OCI-LY1 (cell line): Measurements from ENCODE around the gene COPS4.

Experiments used
- H2AFZ ChIP-seq: fragments of 200-600 bp; sonication (generic), shearing (Covaris generic); 2 replicates; pipeline ENCODE4 v1.6.0; 2014; ENCODE audit warnings: antibody characterized with exemption, mild to moderate bottlenecking, low read length
- H3F3A ChIP-seq: fragments of 200-600 bp; sonication (generic), shearing (Covaris generic); 2 replicates; pipeline ENCODE4 v1.6.0; 2014; ENCODE audit warnings: mild to moderate bottlenecking, antibody characterized with exemption, low read length, moderate library complexity; ENCODE audit not compliant: insufficient read depth
- H3K27ac ChIP-seq: fragments of 200-600 bp; sonication (generic); 2 replicates; pipeline ENCODE4 v1.5.1; 2014; ENCODE audit warnings: low read length, mixed run types, mild to moderate bottlenecking, low read depth; ENCODE audit not compliant: poor library complexity, severe bottlenecking
- H3K27me3 ChIP-seq: fragments of 200-600 bp; sonication (generic); 2 replicates; pipeline ENCODE4 v1.6.0; 2014; ENCODE audit warnings: antibody characterized with exemption, mild to moderate bottlenecking, low read length, moderate library complexity; ENCODE audit not compliant: insufficient read depth
- H3K36me3 ChIP-seq: fragments of 200-600 bp; sonication (generic); 2 replicates; pipeline ENCODE4 v1.6.1; 2014; ENCODE audit warnings: mild to moderate bottlenecking, antibody characterized with exemption, low read length, moderate library complexity, mixed read lengths; ENCODE audit not compliant: insufficient read depth
- H3K4me1 ChIP-seq: fragments of 200-600 bp; sonication (generic); 2 replicates; pipeline ENCODE4 v1.5.1; 2014; ENCODE audit warnings: mild to moderate bottlenecking, low read length, moderate library complexity; ENCODE audit not compliant: insufficient read depth, severe bottlenecking
- H3K4me2 ChIP-seq: fragments of 200-600 bp; sonication (generic), shearing (Covaris generic); 2 replicates; pipeline ENCODE4 v1.6.1; 2014; ENCODE audit warnings: low read length
- H3K4me3 ChIP-seq: fragments of 200-600 bp; sonication (generic); 2 replicates; pipeline ENCODE4 v1.5.1; 2014; ENCODE audit warnings: low read length, low read depth, mild to moderate bottlenecking, mixed read lengths; ENCODE audit not compliant: poor library complexity, severe bottlenecking
- H3K79me2 ChIP-seq: fragments of 200-600 bp; shearing (Covaris generic); 2 replicates; pipeline ENCODE4 v1.6.1; 2016; ENCODE audit warnings: mixed run types, low read length, mixed read lengths; ENCODE audit not compliant: insufficient read depth
- H3K9ac ChIP-seq: fragments of 200-600 bp; sonication (generic), shearing (Covaris generic); 2 replicates; pipeline ENCODE4 v1.6.1; 2014; ENCODE audit warnings: mild to moderate bottlenecking, low read length, mixed read lengths
- H3K9me2 ChIP-seq: fragments of 200-600 bp; sonication (generic), shearing (Covaris generic); 2 replicates; pipeline ENCODE4 v1.6.1; 2014; ENCODE audit warnings: low read depth, mild to moderate bottlenecking, low read length, mixed read lengths
- H3K9me3 ChIP-seq: fragments of 200-600 bp; shearing (Covaris generic); 2 replicates; pipeline ENCODE4 v1.6.1; 2014; ENCODE audit warnings: low read length, mixed read lengths
- H4K20me1 ChIP-seq: fragments of 200-600 bp; sonication (generic), shearing (Covaris generic); 2 replicates; pipeline ENCODE4 v1.6.0; 2016; ENCODE audit warnings: mild to moderate bottlenecking, low read length; ENCODE audit not compliant: insufficient read depth
- EZH2 ChIP-seq: fragments of 200-600 bp; sonication (generic), shearing (Covaris generic); IDR thresholded peaks from 2 replicates; pipeline ENCODE4 v1.8.0; 2017; ENCODE audit warnings: borderline replicate concordance, mixed run types, mild to moderate bottlenecking, antibody characterized with exemption, low read length, moderate library complexity, mixed read lengths
- TF ChIP-seq, protein P1 (sequence below): fragments of 200-600 bp; sonication (generic), shearing (Covaris generic); IDR thresholded peaks from 2 replicates; pipeline ENCODE4 v1.5.1; 2017; ENCODE audit warnings: mild to moderate bottlenecking, antibody characterized with exemption, low read length, moderate library complexity, mixed read lengths

Gene COPS4

DNA sequence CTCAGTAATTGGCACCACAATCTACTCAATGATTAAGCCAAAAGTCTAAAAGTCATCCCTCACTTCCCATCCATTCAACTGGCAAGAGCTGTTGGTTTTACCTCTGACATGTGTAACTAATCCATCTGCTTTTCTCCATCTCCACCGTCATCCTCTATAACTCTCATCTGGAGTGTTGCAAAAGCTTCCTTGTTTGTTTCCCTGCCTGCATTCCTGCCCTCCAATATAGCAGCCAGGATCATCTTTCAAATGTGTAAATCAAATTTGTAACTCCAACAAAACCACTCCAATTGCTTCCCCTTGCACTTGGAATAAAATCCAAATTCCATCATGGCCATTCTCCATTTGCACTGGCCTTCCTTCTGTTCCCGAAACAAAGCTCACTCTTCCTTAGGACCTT lies 83.9 kb downstream of the COPS4 start:
- Histone ChIP-seq H2AFZ (no peak overlapping the region), H4K20me1 (no peaks in the 10 kb centered on the region), H3K9me2 (no peaks in the 10 kb centered on the region), H3F3A (no peaks in the 10 kb centered on the region), H3K27me3 (no peaks in the 10 kb centered on the region; the same call in 1 of the 2 replicates), H3K79me2 (no peaks in the 10 kb centered on the region), H3K9ac (no peak overlapping the region), H3K27ac (no peak overlapping the region), H3K36me3 (no peaks in the 10 kb centered on the region), H3K4me3 (no peak overlapping the region), H3K9me3 (peaks cover 2% of the 10 kb centered on the region; the same call in 1 of the 2 replicates), H3K4me1 (peaks cover 9% of the 10 kb centered on the region), H3K4me2 (no peak overlapping the region)
- TF ChIP-seq, protein P1, sequence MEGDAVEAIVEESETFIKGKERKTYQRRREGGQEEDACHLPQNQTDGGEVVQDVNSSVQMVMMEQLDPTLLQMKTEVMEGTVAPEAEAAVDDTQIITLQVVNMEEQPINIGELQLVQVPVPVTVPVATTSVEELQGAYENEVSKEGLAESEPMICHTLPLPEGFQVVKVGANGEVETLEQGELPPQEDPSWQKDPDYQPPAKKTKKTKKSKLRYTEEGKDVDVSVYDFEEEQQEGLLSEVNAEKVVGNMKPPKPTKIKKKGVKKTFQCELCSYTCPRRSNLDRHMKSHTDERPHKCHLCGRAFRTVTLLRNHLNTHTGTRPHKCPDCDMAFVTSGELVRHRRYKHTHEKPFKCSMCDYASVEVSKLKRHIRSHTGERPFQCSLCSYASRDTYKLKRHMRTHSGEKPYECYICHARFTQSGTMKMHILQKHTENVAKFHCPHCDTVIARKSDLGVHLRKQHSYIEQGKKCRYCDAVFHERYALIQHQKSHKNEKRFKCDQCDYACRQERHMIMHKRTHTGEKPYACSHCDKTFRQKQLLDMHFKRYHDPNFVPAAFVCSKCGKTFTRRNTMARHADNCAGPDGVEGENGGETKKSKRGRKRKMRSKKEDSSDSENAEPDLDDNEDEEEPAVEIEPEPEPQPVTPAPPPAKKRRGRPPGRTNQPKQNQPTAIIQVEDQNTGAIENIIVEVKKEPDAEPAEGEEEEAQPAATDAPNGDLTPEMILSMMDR, result no peak

DNA sequence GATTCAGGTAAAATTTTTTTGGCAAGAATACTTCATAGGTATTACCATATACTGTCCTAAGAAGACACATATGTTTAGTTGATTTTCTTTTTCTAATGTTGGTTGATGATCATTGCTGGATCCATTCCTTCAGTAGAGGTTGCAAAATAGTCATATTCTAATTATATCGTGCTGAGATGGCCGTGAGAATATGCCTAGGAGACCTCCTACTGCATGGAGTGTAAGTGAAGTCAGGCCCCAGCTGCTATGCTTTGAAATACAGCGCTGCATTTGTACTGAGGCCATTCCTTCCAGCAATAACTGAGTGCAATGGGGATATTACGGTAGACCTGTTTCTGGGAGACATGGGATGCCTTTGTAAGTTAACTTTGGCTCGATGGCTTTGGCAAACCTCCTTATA lies 86.3 kb downstream of the COPS4 start:
- H3K27ac ChIP-seq, result no peak overlapping the region
- no peaks in the 10 kb centered on the region for H3K9me2 ChIP-seq
- no peaks in the 10 kb centered on the region; the same call in 1 of the 2 replicates for H3K27me3 ChIP-seq
- peaks cover 2% of the 10 kb centered on the region; the same call in 1 of the 2 replicates for H3K9me3 ChIP-seq
- H3K4me1 ChIP-seq, result no peaks in the 10 kb centered on the region
- no peak overlapping the region for H3K9ac ChIP-seq
- H3F3A ChIP-seq, result no peaks in the 10 kb centered on the region
- H3K36me3 ChIP-seq, result no peaks in the 10 kb centered on the region
- no peaks in the 10 kb centered on the region for H4K20me1 ChIP-seq
- H3K4me2 ChIP-seq, result no peak overlapping the region
- no peak overlapping the region for H2AFZ ChIP-seq
- no peaks in the 10 kb centered on the region for H3K79me2 ChIP-seq
- TF ChIP-seq, protein P1, result no peak
- TF ChIP-seq EZH2, result no peak
- no peak overlapping the region for H3K4me3 ChIP-seq

DNA sequence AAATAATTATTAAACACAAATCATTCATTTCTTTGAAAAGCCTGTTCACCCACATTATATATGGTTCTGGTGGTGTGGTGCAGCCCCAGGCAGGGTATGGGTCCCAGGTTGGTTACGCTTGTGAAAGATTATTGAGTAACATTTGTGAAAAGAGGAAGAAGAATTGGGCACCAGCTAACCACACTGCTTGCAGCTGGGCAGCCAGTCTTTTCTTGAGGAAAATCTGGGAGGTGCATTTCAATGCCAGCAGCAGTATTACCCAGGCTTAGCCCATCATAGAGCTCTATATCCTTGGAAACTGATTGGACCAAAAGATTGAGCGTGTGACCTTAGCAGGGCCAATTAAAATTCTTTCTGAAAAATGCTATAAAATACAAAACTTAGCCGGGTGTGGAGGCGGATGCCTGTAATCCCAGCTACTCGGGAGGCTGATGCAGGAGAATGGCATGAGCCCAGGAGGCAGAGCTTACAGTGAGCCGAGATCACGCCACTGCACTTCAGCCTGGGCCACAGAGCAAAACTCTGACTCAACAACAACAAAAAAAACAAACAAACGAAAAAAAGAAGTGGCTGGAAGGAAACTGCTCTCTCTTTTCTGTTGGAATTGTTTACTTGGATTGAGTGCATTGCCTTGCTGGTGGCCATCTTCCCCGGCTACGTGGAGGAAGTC lies 89.3 kb downstream of the COPS4 start:
- no peak overlapping the region for H3K27ac ChIP-seq
- H3K4me1 ChIP-seq, result no peaks in the 10 kb centered on the region
- H3K4me3 ChIP-seq, result no peak overlapping the region

More for the DNA sequence above, 89.3 kb downstream of the COPS4 start:
- no peak for TF ChIP-seq EZH2
- H3K9me2 ChIP-seq, result no peaks in the 10 kb centered on the region
- H3K9ac ChIP-seq, result no peak overlapping the region
- no peaks in the 10 kb centered on the region for H3K79me2 ChIP-seq
- no peaks in the 10 kb centered on the region; the same call in 1 of the 2 replicates for H3K27me3 ChIP-seq
- peaks cover 2% of the 10 kb centered on the region; the same call in 1 of the 2 replicates for H3K9me3 ChIP-seq
- no peaks in the 10 kb centered on the region for H3K36me3 ChIP-seq
- H3K4me2 ChIP-seq, result no peak overlapping the region
- H4K20me1 ChIP-seq, result no peaks in the 10 kb centered on the region
- H2AFZ ChIP-seq, result no peak overlapping the region
- H3F3A ChIP-seq, result no peaks in the 10 kb centered on the region
